Measurements from ENCODE around the gene ACTR10.

DNA sequence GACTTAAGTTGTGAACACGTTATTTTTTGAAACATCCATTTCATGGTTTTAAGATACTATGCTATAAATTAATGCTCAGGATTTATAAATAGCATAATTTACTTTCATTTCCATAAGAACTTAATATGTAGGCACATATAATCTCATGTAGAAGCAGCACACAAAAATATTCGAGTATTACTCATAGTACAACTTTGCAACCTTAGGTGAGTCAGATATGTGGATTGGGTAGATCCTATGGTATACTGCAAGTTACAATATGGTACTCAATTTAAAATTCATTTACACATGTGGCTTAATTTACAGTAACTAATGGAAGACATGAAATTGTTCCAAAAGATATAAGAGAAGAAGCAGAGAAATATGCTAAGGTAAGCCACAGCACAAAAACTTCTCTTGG lies 70.7 kb downstream of the ACTR10 start:
- TF ChIP-seq, protein P1, sequence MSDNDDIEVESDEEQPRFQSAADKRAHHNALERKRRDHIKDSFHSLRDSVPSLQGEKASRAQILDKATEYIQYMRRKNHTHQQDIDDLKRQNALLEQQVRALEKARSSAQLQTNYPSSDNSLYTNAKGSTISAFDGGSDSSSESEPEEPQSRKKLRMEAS (CRISPR knock-in tag; IDR thresholded peaks at IDR 0.05) = no peak
- TF ChIP-seq, protein P2, sequence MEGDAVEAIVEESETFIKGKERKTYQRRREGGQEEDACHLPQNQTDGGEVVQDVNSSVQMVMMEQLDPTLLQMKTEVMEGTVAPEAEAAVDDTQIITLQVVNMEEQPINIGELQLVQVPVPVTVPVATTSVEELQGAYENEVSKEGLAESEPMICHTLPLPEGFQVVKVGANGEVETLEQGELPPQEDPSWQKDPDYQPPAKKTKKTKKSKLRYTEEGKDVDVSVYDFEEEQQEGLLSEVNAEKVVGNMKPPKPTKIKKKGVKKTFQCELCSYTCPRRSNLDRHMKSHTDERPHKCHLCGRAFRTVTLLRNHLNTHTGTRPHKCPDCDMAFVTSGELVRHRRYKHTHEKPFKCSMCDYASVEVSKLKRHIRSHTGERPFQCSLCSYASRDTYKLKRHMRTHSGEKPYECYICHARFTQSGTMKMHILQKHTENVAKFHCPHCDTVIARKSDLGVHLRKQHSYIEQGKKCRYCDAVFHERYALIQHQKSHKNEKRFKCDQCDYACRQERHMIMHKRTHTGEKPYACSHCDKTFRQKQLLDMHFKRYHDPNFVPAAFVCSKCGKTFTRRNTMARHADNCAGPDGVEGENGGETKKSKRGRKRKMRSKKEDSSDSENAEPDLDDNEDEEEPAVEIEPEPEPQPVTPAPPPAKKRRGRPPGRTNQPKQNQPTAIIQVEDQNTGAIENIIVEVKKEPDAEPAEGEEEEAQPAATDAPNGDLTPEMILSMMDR (IDR thresholded peaks at IDR 0.05 in 2 of 3, conservative IDR thresholded peaks at IDR 0.05 in 1 of 3; ENCODE audit: insufficient read depth in 2 of 3, low read depth in 1 of 3, low read length in 3 of 3) = no peak
- TF ChIP-seq PPARD (CRISPR knock-in tag; IDR thresholded peaks at IDR 0.05) (no peak), CHCHD3 (CRISPR knock-in tag; IDR thresholded peaks at IDR 0.05) (no peak), KDM1A (IDR thresholded peaks at IDR 0.05) (no peak), FOXA1 (IDR thresholded peaks at IDR 0.05; ENCODE audit: borderline replicate concordance) (no peak), U2AF1 (optimal IDR thresholded peaks at IDR 0.05; ENCODE audit: low read depth, low read length) (no peak), ZBTB8A (IDR thresholded peaks at IDR 0.05; ENCODE audit: partially characterized antibody) (no peak), JUNB (CRISPR knock-in tag; conservative IDR thresholded peaks at IDR 0.05) (no peak), ZNF324 (CRISPR knock-in tag; IDR thresholded peaks at IDR 0.05) (no peak), NFIC (IDR thresholded peaks at IDR 0.05) (no peak)
- TF ChIP-seq, protein P3, sequence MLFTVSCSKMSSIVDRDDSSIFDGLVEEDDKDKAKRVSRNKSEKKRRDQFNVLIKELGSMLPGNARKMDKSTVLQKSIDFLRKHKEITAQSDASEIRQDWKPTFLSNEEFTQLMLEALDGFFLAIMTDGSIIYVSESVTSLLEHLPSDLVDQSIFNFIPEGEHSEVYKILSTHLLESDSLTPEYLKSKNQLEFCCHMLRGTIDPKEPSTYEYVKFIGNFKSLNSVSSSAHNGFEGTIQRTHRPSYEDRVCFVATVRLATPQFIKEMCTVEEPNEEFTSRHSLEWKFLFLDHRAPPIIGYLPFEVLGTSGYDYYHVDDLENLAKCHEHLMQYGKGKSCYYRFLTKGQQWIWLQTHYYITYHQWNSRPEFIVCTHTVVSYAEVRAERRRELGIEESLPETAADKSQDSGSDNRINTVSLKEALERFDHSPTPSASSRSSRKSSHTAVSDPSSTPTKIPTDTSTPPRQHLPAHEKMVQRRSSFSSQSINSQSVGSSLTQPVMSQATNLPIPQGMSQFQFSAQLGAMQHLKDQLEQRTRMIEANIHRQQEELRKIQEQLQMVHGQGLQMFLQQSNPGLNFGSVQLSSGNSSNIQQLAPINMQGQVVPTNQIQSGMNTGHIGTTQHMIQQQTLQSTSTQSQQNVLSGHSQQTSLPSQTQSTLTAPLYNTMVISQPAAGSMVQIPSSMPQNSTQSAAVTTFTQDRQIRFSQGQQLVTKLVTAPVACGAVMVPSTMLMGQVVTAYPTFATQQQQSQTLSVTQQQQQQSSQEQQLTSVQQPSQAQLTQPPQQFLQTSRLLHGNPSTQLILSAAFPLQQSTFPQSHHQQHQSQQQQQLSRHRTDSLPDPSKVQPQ (CRISPR knock-in tag; IDR thresholded peaks at IDR 0.05; ENCODE audit: borderline replicate concordance) = no peak
- TF ChIP-seq, protein P4, sequence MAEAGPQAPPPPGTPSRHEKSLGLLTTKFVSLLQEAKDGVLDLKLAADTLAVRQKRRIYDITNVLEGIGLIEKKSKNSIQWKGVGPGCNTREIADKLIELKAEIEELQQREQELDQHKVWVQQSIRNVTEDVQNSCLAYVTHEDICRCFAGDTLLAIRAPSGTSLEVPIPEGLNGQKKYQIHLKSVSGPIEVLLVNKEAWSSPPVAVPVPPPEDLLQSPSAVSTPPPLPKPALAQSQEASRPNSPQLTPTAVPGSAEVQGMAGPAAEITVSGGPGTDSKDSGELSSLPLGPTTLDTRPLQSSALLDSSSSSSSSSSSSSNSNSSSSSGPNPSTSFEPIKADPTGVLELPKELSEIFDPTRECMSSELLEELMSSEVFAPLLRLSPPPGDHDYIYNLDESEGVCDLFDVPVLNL (CRISPR knock-in tag; IDR thresholded peaks at IDR 0.05; ENCODE audit: low read depth) = no peak
- TF ChIP-seq, protein P5, sequence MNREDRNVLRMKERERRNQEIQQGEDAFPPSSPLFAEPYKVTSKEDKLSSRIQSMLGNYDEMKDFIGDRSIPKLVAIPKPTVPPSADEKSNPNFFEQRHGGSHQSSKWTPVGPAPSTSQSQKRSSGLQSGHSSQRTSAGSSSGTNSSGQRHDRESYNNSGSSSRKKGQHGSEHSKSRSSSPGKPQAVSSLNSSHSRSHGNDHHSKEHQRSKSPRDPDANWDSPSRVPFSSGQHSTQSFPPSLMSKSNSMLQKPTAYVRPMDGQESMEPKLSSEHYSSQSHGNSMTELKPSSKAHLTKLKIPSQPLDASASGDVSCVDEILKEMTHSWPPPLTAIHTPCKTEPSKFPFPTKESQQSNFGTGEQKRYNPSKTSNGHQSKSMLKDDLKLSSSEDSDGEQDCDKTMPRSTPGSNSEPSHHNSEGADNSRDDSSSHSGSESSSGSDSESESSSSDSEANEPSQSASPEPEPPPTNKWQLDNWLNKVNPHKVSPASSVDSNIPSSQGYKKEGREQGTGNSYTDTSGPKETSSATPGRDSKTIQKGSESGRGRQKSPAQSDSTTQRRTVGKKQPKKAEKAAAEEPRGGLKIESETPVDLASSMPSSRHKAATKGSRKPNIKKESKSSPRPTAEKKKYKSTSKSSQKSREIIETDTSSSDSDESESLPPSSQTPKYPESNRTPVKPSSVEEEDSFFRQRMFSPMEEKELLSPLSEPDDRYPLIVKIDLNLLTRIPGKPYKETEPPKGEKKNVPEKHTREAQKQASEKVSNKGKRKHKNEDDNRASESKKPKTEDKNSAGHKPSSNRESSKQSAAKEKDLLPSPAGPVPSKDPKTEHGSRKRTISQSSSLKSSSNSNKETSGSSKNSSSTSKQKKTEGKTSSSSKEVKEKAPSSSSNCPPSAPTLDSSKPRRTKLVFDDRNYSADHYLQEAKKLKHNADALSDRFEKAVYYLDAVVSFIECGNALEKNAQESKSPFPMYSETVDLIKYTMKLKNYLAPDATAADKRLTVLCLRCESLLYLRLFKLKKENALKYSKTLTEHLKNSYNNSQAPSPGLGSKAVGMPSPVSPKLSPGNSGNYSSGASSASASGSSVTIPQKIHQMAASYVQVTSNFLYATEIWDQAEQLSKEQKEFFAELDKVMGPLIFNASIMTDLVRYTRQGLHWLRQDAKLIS (CRISPR knock-in tag; IDR thresholded peaks at IDR 0.05) = no peak
